SK-N-SH (cell line): Measurements from ENCODE around the gene KRTAP5-5. TPM values are rescaled to one million over a fixed set of nuclear protein-coding genes. Genes with fewer than 3 reads are reported as not detected.
"Not testable (repeated sequence)": the region's sequence is repeated elsewhere in the genome, so short reads cannot be mapped to it uniquely, and the experiment has no call there.

Source experiments
- CTCF ChIA-PET: fragments of 300-600, 350-600 bp; formaldehyde crosslinking; extraction: SDS; loops from one replicate; lab custom pipeline; 2021; lab: Yijun Ruan, JAX
- POLR2A ChIA-PET: fragments of 350-600 bp; sonication (Branson Sonifier 250); formaldehyde crosslinking; extraction: SDS; loops from one replicate; lab custom pipeline; 2020; ENCODE audit warnings: antibody characterized with exemption, inconsistent platforms; lab: Yijun Ruan, JAX
- DNase-seq: peaks from one replicate; pipeline ENCODE4 v3.0.0; 2012
- H2AFZ ChIP-seq: fragments of 200-600 bp; sonication (generic); 2 replicates; pipeline ENCODE4 v1.8.1; 2016; ENCODE audit warnings: antibody characterized with exemption, mild to moderate bottlenecking, low read depth
- H3F3A ChIP-seq: fragments of 200-600 bp; sonication (generic); replicated peaks from 2 replicates; pipeline ENCODE3; 2016; ENCODE audit warnings: antibody characterized with exemption, mild to moderate bottlenecking; ENCODE audit not compliant: insufficient read depth
- H3K27ac ChIP-seq, 2 experiments: fragments of 200-500 bp in 1 of 2; fragments of 200-600 bp in 1 of 2; sonication (Bioruptor generic) in 1 of 2; sonication (generic), shearing (Covaris generic) in 1 of 2; 2 replicates each; pipeline versions ENCODE4 v1.5.1 to v1.6.1; 2014 to 2016; ENCODE audit warnings: low read depth in 2 of 2, inconsistent platforms in 1 of 2, low read length in 1 of 2, mild to moderate bottlenecking in 1 of 2, mixed read lengths in 1 of 2
- H3K27me3 ChIP-seq: fragments of 200-600 bp; sonication (generic), shearing (Covaris generic); 2 replicates; pipeline ENCODE4 v1.6.1; 2016; ENCODE audit warnings: mixed run types; ENCODE audit not compliant: insufficient read depth
- H3K36me3 ChIP-seq, 2 experiments: fragments of 200-500 bp in 1 of 2; fragments of 200-600 bp in 1 of 2; sonication (Bioruptor generic) in 1 of 2; sonication (generic) in 1 of 2; replicated peaks in 1 of 2; 2 replicates each; pipeline versions ENCODE3 to v1.5.1; 2014 to 2016; ENCODE audit warnings: low read length in 1 of 2, mild to moderate bottlenecking in 1 of 2; ENCODE audit not compliant: insufficient read depth in 2 of 2, control insufficient read depth in 1 of 2
- H3K4me1 ChIP-seq, 2 experiments: fragments of 200-500 bp in 1 of 2; fragments of 200-600 bp in 1 of 2; sonication (Bioruptor generic) in 1 of 2; sonication (generic), shearing (Covaris generic) in 1 of 2; 2 replicates each; pipeline versions ENCODE4 v1.5.1 to v1.6.1; 2014 to 2016; ENCODE audit warnings: low read depth in 1 of 2, low read length in 1 of 2, mixed run types in 1 of 2; ENCODE audit not compliant: insufficient read depth in 2 of 2, control insufficient read depth in 1 of 2
- H3K4me2 ChIP-seq: fragments of 200-600 bp; sonication (generic), shearing (Covaris generic); 2 replicates; pipeline ENCODE4 v1.6.1; 2017; ENCODE audit warnings: mixed run types
- H3K4me3 ChIP-seq, 2 experiments: fragments of 200-500 bp in 1 of 2; fragments of 200-600 bp in 1 of 2; sonication (Bioruptor generic) in 1 of 2; sonication (generic), shearing (Covaris generic) in 1 of 2; 2 replicates each; pipeline versions ENCODE4 v1.5.1 to v1.8.1; 2014 to 2016; ENCODE audit warnings: low read depth in 2 of 2, inconsistent platforms in 1 of 2, low read length in 1 of 2, mild to moderate bottlenecking in 1 of 2, mixed read lengths in 1 of 2, moderate library complexity in 1 of 2
- H3K79me2 ChIP-seq: fragments of 200-600 bp; sonication (generic); 2 replicates; pipeline ENCODE4 v1.8.1; 2017; ENCODE audit warnings: mild to moderate bottlenecking; ENCODE audit not compliant: insufficient read depth
- H3K9ac ChIP-seq: fragments of 200-600 bp; sonication (generic); 2 replicates; pipeline ENCODE4 v1.6.1; 2017; ENCODE audit warnings: mixed run types
- H3K9me2 ChIP-seq: fragments of 200-600 bp; sonication (generic); 2 replicates; pipeline ENCODE4 v1.6.1; 2017; ENCODE audit warnings: mixed run types
- H3K9me3 ChIP-seq: fragments of 200-600 bp; sonication (generic); 2 replicates; pipeline ENCODE4 v1.6.1; 2017; ENCODE audit warnings: mixed run types, mild to moderate bottlenecking, moderate library complexity
- H4K20me1 ChIP-seq: fragments of 200-600 bp; sonication (generic); 2 replicates; pipeline ENCODE4 v1.6.1; 2017; ENCODE audit warnings: mild to moderate bottlenecking, mixed run types; ENCODE audit not compliant: insufficient read depth
- FOSL2 ChIP-seq: IDR thresholded peaks from 2 replicates; pipeline ENCODE4 v1.4.0; 2012; ENCODE audit warnings: low read depth, mild to moderate bottlenecking, moderate library complexity, borderline replicate concordance
- JUND ChIP-seq: IDR thresholded peaks from 2 replicates; pipeline ENCODE4 v1.4.0; 2012
- NRF1 ChIP-seq: IDR thresholded peaks from 2 replicates; pipeline ENCODE4 v1.6.1; 2012; ENCODE audit warnings: low read depth, mild to moderate bottlenecking, low read length
- REST ChIP-seq: IDR thresholded peaks from 2 replicates; pipeline ENCODE4 v1.6.1; 2012; ENCODE audit warnings: mild to moderate bottlenecking, low read depth, low read length, moderate library complexity
- WGBS: methylation state at CpG from one replicate; pipeline ENCODE4 v1.1.6; 2017; ENCODE audit warnings: low lambda C conversion rate; 5-methylcytosine and 5-hydroxymethylcytosine counted together
- polyA plus RNA-seq, 3 experiments: library from polyadenylated mRNA; depleted of rRNA; stranded (reverse); fragments of >200 nt; gene quantifications; 2 replicates each; pipeline ENCODE4 v1.2.3, GENCODE V29; 2012

The KRTAP5-5 gene
- polyA plus RNA-seq, 1 of the 3 experiments (the other 2 are of a cell fraction), result not detected

GRCh38 chr11:1604711-1605110 is 24.9 kb upstream of the KRTAP5-5 start:
- no peak overlapping the region for H3K4me3 ChIP-seq
- CTCF ChIA-PET, result interaction anchor here (1.2 to 1.6 kb wide), 4 partner anchors 8 to 545 kb away, joined by 3 to 7 read pairs (median 6); partner anchors contain the start of gene KRTAP5-5
- WGBS, result 0% methylated on average over 1 of the region's 7 CpGs

GRCh38 chr11:1605923-1606322 is 23.7 kb upstream of the KRTAP5-5 start:
- POLR2A ChIA-PET, H3K4me1 ChIP-seq, H2AFZ ChIP-seq, H3K4me3 ChIP-seq, H3K9me3 ChIP-seq, H3K27ac ChIP-seq, H3K9me2 ChIP-seq, H3K4me2 ChIP-seq, H3K79me2 ChIP-seq, H3K36me3 ChIP-seq, H3K9ac ChIP-seq, H3F3A ChIP-seq, H4K20me1 ChIP-seq, DNase-seq: not testable (repeated sequence)
- WGBS, result 62% methylated on average over 12 of the region's 13 CpGs
- H3K27me3 ChIP-seq, result peaks cover 12% of the 10 kb centered on the region; the same call in 1 of the 2 replicates
- CTCF ChIA-PET, result interaction anchor here (1.2 to 1.6 kb wide), 5 partner anchors 10 to 544 kb away, joined by 3 to 7 read pairs (median 5); partner anchors contain the start of gene KRTAP5-5

More at GRCh38 chr11:1604711-1605110, 24.9 kb upstream of the KRTAP5-5 start:
- no peak for DNase-seq
- Histone ChIP-seq H3K9me2 (no peaks in the 10 kb centered on the region), H3F3A (no peaks in the 10 kb centered on the region), H3K27ac (no peak overlapping the region), H3K4me2 (no peak overlapping the region), H3K79me2 (no peaks in the 10 kb centered on the region), H3K27me3 (peaks cover 16% of the 10 kb centered on the region; the same call in 1 of the 2 replicates), H3K4me1 (no peaks in the 10 kb centered on the region), H2AFZ (no peak overlapping the region), H4K20me1 (no peaks in the 10 kb centered on the region), H3K36me3 (no peaks in the 10 kb centered on the region), H3K9me3 (no peaks in the 10 kb centered on the region), H3K9ac (no peak overlapping the region)
- POLR2A ChIA-PET, result no interaction called here
- TF ChIP-seq JUND (no peak), REST (no peak), NRF1 (no peak), FOSL2 (no peak)

- H3K36me3 ChIP-seq, POLR2A ChIA-PET, H3K4me2 ChIP-seq, H3K79me2 ChIP-seq, H4K20me1 ChIP-seq, H3K27me3 ChIP-seq, H3F3A ChIP-seq, H3K4me3 ChIP-seq, H3K9me2 ChIP-seq, H2AFZ ChIP-seq, H3K27ac ChIP-seq, H3K9me3 ChIP-seq, H3K9ac ChIP-seq, H3K4me1 ChIP-seq, DNase-seq: not testable (repeated sequence)
- CTCF ChIA-PET, result interaction anchor here (0.8 to 1.0 kb wide), 3 partner anchors 12 to 33 kb away, joined by 3 to 4 read pairs (median 3); no protein-coding TSS in a partner anchor
- WGBS, result 57% methylated on average over 16 of the region's 18 CpGs
Measured at GRCh38 chr11:1607156-1607845, 22.3 kb upstream of the KRTAP5-5 start.

GRCh38 chr11:1607901-1608300 is 21.7 kb upstream of the KRTAP5-5 start:
- H3K4me1 ChIP-seq, H3K9ac ChIP-seq, H3K36me3 ChIP-seq, H3K9me3 ChIP-seq, H3K27ac ChIP-seq, H2AFZ ChIP-seq, H3F3A ChIP-seq, DNase-seq, H3K4me3 ChIP-seq, H4K20me1 ChIP-seq, H3K27me3 ChIP-seq, H3K4me2 ChIP-seq, H3K9me2 ChIP-seq, H3K79me2 ChIP-seq: not testable (repeated sequence)
- ChIA-PET CTCF (interaction anchor here (0.8 to 1.1 kb wide), 5 partner anchors 13 to 61 kb away, joined by 3 to 4 read pairs (median 4); no protein-coding TSS in a partner anchor), POLR2A (interaction anchor here (0.6 kb wide), 2 partner anchors 26 to 361 kb away, joined by 3 read pairs; no protein-coding TSS in a partner anchor)
- WGBS, result 48% methylated on average over 2 of the region's 5 CpGs
